Measurements from ENCODE around the gene SRSF9. TPM values are rescaled to one million over a fixed set of nuclear protein-coding genes. Genes with fewer than 3 reads are reported as not detected.

SRSF9 gene
- total and polyA plus RNA-seq, 2 donors (not counting 1 experiment from before 2014, with no cell fraction given): 96.3 to 157 TPM

DNA sequence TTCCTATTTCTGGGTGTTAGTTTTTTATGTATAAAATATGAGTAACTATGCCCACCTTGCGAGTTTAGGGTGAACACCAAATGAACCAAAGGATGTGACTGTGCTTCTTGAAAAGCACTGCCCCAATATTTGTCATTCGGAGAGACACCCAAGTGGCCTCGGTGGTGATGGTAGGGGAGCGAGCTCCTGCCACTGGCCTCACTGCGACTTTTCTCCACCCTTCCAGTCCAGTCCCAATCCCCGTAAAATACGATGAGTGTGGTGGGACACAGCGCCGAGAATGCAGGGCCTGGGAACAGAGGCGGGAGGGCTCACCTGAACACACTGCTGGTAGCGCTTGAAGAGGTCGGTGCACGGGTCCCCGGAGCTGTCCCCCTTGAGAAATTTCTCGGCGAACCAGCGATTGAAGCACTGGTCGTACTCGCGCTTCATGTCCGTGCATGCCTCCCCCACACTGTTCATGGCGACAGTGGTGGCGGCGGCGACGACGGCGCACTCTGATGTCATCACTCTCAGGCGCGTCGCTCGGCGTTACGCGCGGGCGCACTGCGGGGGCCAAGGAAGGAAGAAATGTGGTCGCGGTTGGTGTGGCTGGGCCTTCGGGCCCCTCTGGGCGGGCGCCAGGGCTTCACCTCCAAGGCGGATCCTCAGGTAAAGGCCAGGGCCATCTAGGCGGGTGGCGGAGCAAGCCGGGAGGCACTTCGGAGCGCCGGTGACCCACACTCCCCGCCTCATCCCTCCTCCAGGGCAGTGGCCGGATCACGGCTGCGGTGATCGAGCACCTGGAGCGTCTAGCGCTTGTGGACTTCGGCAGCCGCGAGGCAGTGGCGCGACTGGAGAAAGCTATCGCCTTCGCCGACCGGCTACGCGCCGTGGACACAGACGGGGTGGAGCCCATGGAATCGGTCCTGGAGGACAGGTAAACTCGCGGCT, 23.4 kb downstream of the SRSF9 start, which contains the start of the genes GATC and TRIAP1:
TSS of gene GATC (plus strand) at position 534 of the 933 bp plus-strand sequence. CDS start at position 571, 37 bp downstream.
TSS of gene TRIAP1 (minus strand) at position 474 of the 933 bp plus-strand sequence. CDS start at position 462, 12 bp downstream.
- ATAC-seq (ENCODE audit: low read depth): peak; percentile 96
- Histone ChIP-seq H2AFZ (ENCODE audit: insufficient read depth, low read depth, low read length, poor library complexity, severe bottlenecking) (peak within 1 kb of the TSS; percentile 99), H3K27ac (ENCODE audit: low read length in 2 of 2) (peak within 1 kb of the TSS; percentile 90 to 94), H3K9me3 (ENCODE audit: control extremely low read depth in 1 of 3, control insufficient read depth in 2 of 3, insufficient read depth in 1 of 3, low read length in 2 of 3) (no peaks in the 10 kb centered on the region), H3K36me3 (replicated peaks in 1 of 2; ENCODE audit: control extremely low read depth in 1 of 2, control insufficient read depth in 1 of 2, extremely low read depth in 1 of 2, insufficient read depth in 2 of 2, low read length in 1 of 2) (peaks cover 5 to 29% of the 10 kb centered on the region in 2 experiments), H3K4me2 (replicated peaks; ENCODE audit: low read depth, low read length, poor library complexity, severe bottlenecking) (peak within 1 kb of the TSS; percentile 74), H3K4me3 (ENCODE audit: control extremely low read depth in 1 of 5, extremely low read depth in 1 of 5, insufficient read depth in 1 of 5, low read depth in 2 of 5, low read length in 4 of 5) (peak within 1 kb of the TSS; percentile 80 to 98 (median 90)), H3K79me2 (ENCODE audit: control insufficient read depth, insufficient read depth, low read length) (peaks cover 68% of the 10 kb centered on the region), H3K4me1 (ENCODE audit: control insufficient read depth in 2 of 2, insufficient read depth in 2 of 2, low read length in 2 of 2) (peaks cover 16 to 24% of the 10 kb centered on the region in 2 donors), H4K20me1 (ENCODE audit: control insufficient read depth, insufficient read depth, low read length, poor library complexity, severe bottlenecking) (peaks cover 9% of the 10 kb centered on the region), H3K27me3 (replicated peaks in 1 of 4; ENCODE audit: control extremely low read depth in 1 of 4, control insufficient read depth in 3 of 4, insufficient read depth in 4 of 4, low read length in 3 of 4) (no peaks in the 10 kb centered on the region), H3K9ac (ENCODE audit: low read length) (peak within 1 kb of the TSS; percentile 96)
- peak within 1 kb of the TSS; percentile 96 for H3K27ac Mint-ChIP-seq
- DNase-seq: peak; percentile 92
- peaks cover 38% of the 10 kb centered on the region for H3K4me1 Mint-ChIP-seq
- H3K4me3 Mint-ChIP-seq: peak within 1 kb of the TSS; percentile 96
- intact Hi-C loops (cut with micrococcal nuclease): loop anchor here (1.0 to 2.0 kb wide), 3 partner anchors 8 to 51 kb away; partner anchors contain the start of genes COX6A1, DYNLL1 and SRSF9
- H3K9me3 Mint-ChIP-seq (ENCODE audit: insufficient read depth): no peaks in the 10 kb centered on the region
- POLR2A ChIA-PET: interaction anchor here (1.3 to 1.4 kb wide), 3 partner anchors 9 to 23 kb away, joined by 3 to 8 read pairs (median 3); no protein-coding TSS in a partner anchor
- WGBS (ENCODE audit: insufficient coverage): under 1% methylated on average over 70 of the region's 73 CpGs
- no peaks in the 10 kb centered on the region for H3K27me3 Mint-ChIP-seq
- CTCF ChIA-PET: interaction anchor here (1.6 to 3.9 kb wide), 2 partner anchors 22 to 26 kb away, joined by 3 to 8 read pairs; no protein-coding TSS in a partner anchor
- TF ChIP-seq EZH2 (IDR thresholded peaks at IDR 0.05; ENCODE audit: borderline replicate concordance, insufficient read depth, low read depth, low read length, poor library complexity, severe bottlenecking): no peak
- TF ChIP-seq, protein P1, sequence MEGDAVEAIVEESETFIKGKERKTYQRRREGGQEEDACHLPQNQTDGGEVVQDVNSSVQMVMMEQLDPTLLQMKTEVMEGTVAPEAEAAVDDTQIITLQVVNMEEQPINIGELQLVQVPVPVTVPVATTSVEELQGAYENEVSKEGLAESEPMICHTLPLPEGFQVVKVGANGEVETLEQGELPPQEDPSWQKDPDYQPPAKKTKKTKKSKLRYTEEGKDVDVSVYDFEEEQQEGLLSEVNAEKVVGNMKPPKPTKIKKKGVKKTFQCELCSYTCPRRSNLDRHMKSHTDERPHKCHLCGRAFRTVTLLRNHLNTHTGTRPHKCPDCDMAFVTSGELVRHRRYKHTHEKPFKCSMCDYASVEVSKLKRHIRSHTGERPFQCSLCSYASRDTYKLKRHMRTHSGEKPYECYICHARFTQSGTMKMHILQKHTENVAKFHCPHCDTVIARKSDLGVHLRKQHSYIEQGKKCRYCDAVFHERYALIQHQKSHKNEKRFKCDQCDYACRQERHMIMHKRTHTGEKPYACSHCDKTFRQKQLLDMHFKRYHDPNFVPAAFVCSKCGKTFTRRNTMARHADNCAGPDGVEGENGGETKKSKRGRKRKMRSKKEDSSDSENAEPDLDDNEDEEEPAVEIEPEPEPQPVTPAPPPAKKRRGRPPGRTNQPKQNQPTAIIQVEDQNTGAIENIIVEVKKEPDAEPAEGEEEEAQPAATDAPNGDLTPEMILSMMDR (IDR thresholded peaks at IDR 0.05): no peak
